Fibroblast of lung (primary cell): ENCODE results near the gene ARHGDIG.

ENCODE experiments used
- EZH2 ChIP-seq: IDR thresholded peaks from 2 replicates; pipeline ENCODE4 v1.5.1; 2012; ENCODE audit warnings: low read length, control low read depth, mild to moderate bottlenecking; ENCODE audit errors: missing control alignments
- TF ChIP-seq, protein P1 (sequence below), 2 donors: IDR thresholded peaks in 1 of 2; conservative IDR thresholded peaks in 1 of 2; 1 replicate in 1 of 2; 2 replicates in 1 of 2; pipeline ENCODE4 v1.5.1; 2011 to 2012; ENCODE audit warnings: low read length in 2 of 2, control low read depth in 1 of 2, inconsistent platforms in 1 of 2, low read depth in 1 of 2, mild to moderate bottlenecking in 1 of 2

DNA sequence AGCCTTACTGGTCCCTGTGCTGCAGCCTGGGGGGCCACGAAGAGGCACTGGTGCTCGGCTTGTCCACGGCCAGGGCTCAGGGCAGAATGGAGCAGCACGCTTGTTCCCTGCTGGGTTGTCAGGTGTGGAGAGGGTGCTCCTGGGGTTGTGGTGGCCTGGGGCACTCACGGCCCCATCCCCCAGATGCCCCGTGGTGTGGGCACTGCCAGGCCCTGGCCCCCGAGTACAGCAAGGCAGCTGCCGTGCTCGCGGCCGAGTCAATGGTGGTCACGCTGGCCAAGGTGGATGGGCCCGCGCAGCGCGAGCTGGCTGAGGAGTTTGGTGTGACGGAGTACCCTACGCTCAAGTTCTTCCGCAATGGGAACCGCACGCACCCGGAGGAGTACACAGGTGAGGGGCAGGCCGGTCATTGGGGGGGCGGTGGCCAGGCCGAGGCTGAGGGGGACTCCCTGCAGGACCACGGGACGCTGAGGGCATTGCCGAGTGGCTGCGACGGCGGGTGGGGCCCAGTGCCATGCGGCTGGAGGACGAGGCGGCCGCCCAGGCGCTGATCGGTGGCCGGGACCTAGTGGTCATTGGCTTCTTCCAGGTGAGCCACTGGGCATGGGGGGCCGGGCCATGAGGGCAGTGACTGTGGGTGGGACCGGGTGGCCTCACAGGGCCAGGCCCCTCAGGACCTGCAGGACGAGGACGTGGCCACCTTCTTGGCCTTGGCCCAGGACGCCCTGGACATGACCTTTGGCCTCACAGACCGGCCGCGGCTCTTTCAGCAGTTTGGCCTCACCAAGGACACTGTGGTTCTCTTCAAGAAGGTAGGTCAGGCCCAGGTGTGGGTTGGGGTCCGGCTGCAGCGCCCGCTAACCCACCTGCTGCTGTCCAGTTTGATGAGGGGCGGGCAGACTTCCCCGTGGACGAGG is 4.1 kb downstream of the ARHGDIG start:
- TF ChIP-seq, protein P1, sequence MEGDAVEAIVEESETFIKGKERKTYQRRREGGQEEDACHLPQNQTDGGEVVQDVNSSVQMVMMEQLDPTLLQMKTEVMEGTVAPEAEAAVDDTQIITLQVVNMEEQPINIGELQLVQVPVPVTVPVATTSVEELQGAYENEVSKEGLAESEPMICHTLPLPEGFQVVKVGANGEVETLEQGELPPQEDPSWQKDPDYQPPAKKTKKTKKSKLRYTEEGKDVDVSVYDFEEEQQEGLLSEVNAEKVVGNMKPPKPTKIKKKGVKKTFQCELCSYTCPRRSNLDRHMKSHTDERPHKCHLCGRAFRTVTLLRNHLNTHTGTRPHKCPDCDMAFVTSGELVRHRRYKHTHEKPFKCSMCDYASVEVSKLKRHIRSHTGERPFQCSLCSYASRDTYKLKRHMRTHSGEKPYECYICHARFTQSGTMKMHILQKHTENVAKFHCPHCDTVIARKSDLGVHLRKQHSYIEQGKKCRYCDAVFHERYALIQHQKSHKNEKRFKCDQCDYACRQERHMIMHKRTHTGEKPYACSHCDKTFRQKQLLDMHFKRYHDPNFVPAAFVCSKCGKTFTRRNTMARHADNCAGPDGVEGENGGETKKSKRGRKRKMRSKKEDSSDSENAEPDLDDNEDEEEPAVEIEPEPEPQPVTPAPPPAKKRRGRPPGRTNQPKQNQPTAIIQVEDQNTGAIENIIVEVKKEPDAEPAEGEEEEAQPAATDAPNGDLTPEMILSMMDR (conservative IDR thresholded peaks at IDR 0.05 in 1 of 2, IDR thresholded peaks at IDR 0.05 in 1 of 2; ENCODE audit: low read depth in 1 of 2, low read length in 2 of 2) = no peak
- TF ChIP-seq EZH2 = no peak
